Measurements from ENCODE around the gene HOXD13.

GRCh38 chr2:176138923-176139660 lies 46.6 kb downstream of the HOXD13 start:
- TF ChIP-seq CTCF (conservative IDR thresholded peaks at IDR 0.05) (no peak), EZH2 (IDR thresholded peaks at IDR 0.05; ENCODE audit: low read depth) (no peak)

All from PC-9 (cell line).